ENCODE measurements around the gene TMEM245. TPM values are rescaled to one million over a fixed set of nuclear protein-coding genes. Genes with fewer than 3 reads are reported as not detected.

TMEM245 gene
- total RNA-seq, 4 donors from 2014 or later: 14.0 to 78.8 (median 68.3) TPM

DNA sequence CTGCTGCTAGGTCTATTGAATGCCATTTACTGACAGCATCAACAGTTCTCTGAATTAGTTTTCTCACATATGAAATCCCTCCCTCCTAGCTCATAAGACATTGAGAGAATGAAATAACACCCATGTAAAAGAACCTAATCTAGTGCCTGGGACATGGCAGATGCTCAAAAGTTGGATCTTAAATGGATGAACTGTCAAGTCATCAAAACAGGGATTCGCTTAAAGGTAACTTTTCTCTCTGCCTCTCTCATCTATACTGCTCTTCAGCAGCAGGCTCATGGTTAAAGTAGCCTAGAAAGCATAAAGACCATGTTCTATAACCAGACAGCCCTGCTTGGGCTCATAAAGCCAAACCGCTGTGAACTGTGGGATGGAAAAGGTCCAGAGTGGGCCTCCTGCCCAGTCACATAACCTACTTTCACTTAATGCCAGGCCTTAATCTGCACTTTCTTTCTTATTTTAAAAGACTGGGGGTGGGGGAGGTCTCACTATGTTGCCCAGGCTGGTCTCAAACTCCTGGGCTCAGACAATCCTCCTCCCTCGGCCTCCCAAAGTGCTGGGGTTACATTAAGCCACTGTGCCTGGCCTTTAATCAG is 3.7 kb downstream of the TMEM245 start:
- peaks cover 0 to 69% (median 9%) of the 10 kb centered on the region in 4 donors for H3K4me1 ChIP-seq

DNA sequence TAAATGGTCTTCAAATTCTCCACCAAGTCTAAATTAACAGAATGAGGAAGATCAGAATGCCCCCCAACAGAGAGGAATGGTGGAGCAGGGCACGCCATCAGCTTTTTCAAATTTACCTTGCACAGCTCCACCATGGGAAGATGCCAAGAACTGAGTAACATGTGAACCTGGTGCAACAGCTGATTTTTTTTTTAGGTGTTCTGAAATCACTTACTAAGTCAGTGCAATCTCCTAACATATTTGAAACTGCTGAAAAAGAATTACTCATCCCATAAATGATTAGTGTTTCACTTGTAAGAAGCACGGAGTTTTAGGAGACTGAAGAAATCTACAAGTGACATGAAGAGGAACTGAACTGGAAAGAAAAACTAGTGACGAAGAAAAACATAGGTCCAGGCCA is 5.1 kb downstream of the TMEM245 start:
- no peaks in the 10 kb centered on the region for H3K27me3 ChIP-seq
- H3K36me3 ChIP-seq: no peaks in the 10 kb centered on the region
- peak overlapping the region in 1 of 4 donors; percentile 64 for H3K27ac ChIP-seq
- DNase-seq: no peak
- H3K9me3 ChIP-seq: no peaks in the 10 kb centered on the region
- no peak overlapping the region for H3K4me3 ChIP-seq
- peaks cover 0 to 78% (median 11%) of the 10 kb centered on the region in 4 donors for H3K4me1 ChIP-seq
- TF ChIP-seq, protein P1, sequence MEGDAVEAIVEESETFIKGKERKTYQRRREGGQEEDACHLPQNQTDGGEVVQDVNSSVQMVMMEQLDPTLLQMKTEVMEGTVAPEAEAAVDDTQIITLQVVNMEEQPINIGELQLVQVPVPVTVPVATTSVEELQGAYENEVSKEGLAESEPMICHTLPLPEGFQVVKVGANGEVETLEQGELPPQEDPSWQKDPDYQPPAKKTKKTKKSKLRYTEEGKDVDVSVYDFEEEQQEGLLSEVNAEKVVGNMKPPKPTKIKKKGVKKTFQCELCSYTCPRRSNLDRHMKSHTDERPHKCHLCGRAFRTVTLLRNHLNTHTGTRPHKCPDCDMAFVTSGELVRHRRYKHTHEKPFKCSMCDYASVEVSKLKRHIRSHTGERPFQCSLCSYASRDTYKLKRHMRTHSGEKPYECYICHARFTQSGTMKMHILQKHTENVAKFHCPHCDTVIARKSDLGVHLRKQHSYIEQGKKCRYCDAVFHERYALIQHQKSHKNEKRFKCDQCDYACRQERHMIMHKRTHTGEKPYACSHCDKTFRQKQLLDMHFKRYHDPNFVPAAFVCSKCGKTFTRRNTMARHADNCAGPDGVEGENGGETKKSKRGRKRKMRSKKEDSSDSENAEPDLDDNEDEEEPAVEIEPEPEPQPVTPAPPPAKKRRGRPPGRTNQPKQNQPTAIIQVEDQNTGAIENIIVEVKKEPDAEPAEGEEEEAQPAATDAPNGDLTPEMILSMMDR (IDR thresholded peaks at IDR 0.05): no peak
- TF ChIP-seq POLR2A (IDR thresholded peaks at IDR 0.05): no peak

More for the DNA sequence above, 3.7 kb downstream of the TMEM245 start:
- no peak for DNase-seq
- Histone ChIP-seq H3K36me3 (no peaks in the 10 kb centered on the region), H3K4me3 (no peak overlapping the region), H3K27me3 (no peaks in the 10 kb centered on the region), H3K27ac (no peak overlapping the region), H3K9me3 (no peaks in the 10 kb centered on the region)
- TF ChIP-seq, protein P1 (IDR thresholded peaks at IDR 0.05): no peak
- TF ChIP-seq POLR2A (IDR thresholded peaks at IDR 0.05): no peak

DNA sequence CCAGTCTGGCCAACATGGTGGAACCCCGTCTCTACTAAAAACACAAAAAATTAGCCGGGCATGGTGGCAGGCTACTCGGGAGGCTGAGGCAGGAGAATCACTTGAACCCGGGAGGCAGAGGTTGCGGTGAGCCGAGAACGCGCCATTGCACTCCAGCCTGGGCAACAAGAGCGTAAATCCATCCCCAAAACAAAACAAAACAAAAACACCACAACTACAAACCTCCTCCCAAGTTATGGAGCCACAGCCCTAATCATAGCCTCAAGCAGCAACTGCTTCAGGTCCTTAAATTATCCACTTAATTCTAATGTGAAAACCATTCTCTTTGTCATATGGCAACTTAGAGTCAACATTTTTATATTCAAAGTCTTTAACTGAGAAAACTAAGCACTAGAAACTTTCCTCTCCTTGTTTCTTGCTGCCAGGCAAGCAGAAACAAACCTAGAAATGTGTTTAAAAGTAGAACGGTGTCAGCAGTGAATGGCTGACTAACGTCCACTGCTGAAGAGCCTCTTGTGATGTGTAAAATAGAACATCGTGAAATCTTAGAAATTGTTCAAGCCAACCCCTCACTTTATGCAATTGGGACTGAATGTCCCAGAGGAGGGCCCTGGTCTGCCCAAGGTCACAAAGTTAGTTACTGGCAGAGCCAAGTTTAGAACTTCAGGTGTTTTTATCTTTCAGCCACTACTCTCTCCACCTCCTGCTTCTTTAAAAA is 5.7 kb downstream of the TMEM245 start:
- Histone ChIP-seq H3K27ac (peak overlapping the region in 1 of 4 donors; percentile 64), H3K9me3 (no peaks in the 10 kb centered on the region), H3K27me3 (no peaks in the 10 kb centered on the region), H3K4me3 (no peak overlapping the region), H3K36me3 (no peaks in the 10 kb centered on the region), H3K4me1 (peaks cover 0 to 84% (median 9%) of the 10 kb centered on the region in 4 donors)
- TF ChIP-seq, protein P1 (IDR thresholded peaks at IDR 0.05): no peak
- no peak for TF ChIP-seq POLR2A (IDR thresholded peaks at IDR 0.05)
- no peak for DNase-seq

DNA sequence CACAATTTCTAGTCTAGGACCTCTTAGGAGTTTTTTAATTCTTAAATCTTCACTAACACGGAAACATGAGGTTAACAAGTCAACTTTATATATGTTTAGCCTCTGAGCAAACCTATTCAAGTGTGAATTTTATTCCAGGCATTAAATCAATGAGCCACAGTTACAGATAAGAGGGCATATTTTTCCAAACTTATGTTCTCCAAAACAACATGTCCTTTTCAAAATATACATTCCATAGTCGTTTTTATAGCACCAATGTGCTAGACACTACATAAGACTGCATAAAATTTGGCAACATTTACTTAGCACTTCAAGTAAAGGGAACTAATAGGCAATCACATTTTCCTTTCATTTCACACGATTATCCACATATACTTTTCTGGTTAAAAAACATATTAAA is 6.5 kb downstream of the TMEM245 start:
- TF ChIP-seq, protein P1 (IDR thresholded peaks at IDR 0.05): no peak
- no peak for TF ChIP-seq POLR2A (IDR thresholded peaks at IDR 0.05)
- no peak overlapping the region for H3K27ac ChIP-seq
- no peak overlapping the region for H3K4me3 ChIP-seq
- no peaks in the 10 kb centered on the region for H3K9me3 ChIP-seq
- H3K36me3 ChIP-seq: no peaks in the 10 kb centered on the region
- no peaks in the 10 kb centered on the region for H3K27me3 ChIP-seq
- no peak for DNase-seq
- peaks cover 0 to 90% (median 5%) of the 10 kb centered on the region in 4 donors for H3K4me1 ChIP-seq

DNA sequence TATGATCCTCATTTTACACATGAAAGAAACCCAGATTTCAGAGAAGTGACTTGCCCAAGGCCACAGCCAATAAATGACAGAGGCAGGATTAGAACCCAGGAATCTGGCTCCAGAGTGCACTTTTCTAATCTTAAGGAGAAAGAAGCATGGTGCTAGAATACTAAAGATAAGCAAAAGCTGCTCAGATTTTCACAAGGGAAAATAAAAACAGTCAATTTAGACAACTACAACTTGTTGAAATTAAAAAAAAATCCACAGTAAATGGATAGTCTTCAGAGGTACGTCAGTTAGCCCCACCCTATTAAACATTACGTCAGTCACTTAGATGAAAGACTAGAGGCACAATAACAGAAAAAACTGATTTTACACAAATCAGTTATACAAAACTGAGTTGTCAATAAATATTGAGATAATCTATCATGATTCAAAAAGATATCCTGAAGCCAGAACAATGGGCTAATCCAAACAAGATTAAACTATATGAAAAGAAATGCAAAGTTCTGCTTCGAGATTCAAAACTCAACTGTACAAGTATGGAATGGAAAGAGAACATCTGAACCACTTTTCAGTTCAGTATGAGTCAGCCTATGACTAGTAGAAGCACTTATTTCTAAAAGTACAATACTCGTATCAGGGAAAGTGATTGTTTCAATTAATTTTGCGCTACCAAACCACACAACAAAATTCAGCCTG is 9.3 kb downstream of the TMEM245 start:
- DNase-seq: no peak
- peak overlapping the region in 1 of 4 donors; percentile 63 for H3K27ac ChIP-seq
- peaks cover 0 to 75% (median 7%) of the 10 kb centered on the region in 4 donors for H3K4me1 ChIP-seq
- TF ChIP-seq, protein P1 (IDR thresholded peaks at IDR 0.05): no peak
- no peak for TF ChIP-seq POLR2A (IDR thresholded peaks at IDR 0.05)
- H3K36me3 ChIP-seq: peaks cover 0 to 5% (median 0%) of the 10 kb centered on the region in 3 donors
- no peaks in the 10 kb centered on the region for H3K27me3 ChIP-seq
- H3K9me3 ChIP-seq: no peaks in the 10 kb centered on the region
- H3K4me3 ChIP-seq: no peak overlapping the region
